Stimulated activated CD8-positive, alpha-beta memory T cell treated with anti-CD3 and anti-CD28 coated beads, Interleukin-2, amount 100 ng/mL, for 48 hours (primary cell): ENCODE measurements around the gene RAB36.
A peak's percentile ranks its signal among the peaks of the same experiment; 100 is the strongest.

Experiments used
- DNase-seq, 2 donors: peaks; one replicate each; pipeline ENCODE4 v3.0.0-alpha.2; 2020; ENCODE audit warnings: low read depth in 2 of 2

The RAB36 gene

GRCh38 chr22:23144932-23145877 lies at the start of gene RAB36:
TSS of gene RAB36 (plus strand) at chr22:23145477. CDS start at chr22:23146617, 1,140 bp downstream.
- DNase-seq = peak; percentile 81 to 84

DNA sequence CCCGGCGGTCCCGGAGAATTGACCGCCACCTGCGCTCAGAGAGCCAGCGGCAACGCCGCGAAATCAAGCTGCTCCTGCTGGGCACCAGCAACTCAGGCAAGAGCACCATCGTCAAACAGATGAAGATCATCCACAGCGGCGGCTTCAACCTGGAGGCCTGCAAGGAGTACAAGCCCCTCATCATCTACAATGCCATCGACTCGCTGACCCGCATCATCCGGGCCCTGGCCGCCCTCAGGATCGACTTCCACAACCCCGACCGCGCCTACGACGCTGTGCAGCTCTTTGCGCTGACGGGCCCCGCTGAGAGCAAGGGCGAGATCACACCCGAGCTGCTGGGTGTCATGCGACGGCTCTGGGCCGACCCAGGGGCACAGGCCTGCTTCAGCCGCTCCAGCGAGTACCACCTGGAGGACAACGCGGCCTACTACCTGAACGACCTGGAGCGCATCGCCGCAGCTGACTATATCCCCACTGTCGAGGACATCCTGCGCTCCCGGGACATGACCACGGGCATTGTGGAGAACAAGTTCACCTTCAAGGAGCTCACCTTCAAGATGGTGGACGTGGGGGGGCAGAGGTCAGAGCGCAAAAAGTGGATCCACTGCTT lies 49.4 kb upstream of the RAB36 start:
- DNase-seq = no peak

DNA sequence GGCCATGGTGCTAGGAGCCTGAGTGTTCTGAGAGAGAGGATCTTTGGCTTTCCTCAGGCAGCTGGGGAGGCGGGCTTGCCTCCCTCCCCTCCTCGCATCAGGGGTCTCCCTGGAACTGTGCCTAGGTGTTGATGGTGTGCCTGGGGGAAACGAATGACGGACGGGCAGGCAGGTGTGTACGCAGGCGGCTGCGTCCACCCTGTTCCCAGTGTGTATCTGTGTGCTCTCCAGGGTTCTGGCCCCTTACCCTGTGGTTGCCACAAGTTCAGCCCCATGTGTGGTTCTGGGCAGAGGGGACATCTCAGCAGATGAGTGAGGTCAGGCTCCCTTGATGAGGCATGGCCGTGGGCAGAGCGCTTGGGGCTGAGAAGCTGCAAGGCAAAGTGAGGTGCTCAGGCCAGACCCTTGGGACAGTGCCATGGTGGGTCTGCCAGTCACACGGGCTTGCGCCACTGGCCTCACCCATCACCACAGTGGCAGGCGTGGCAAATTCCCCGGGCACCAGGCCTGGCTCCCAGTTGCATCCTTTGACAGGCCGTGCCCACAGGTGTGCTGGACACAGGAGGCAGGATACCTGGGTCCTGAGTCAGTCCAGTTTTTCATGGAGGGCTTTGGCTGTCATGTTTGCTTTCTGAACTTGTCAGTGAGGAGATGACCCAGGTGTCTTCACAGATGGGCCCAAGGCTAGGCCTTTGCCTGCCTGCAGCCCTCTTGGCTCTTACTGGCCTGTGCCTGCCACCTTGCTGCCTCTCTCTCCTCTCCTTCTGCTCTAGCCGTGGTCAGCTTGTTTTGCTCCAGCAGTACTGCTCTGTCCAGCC lies 47.7 kb upstream of the RAB36 start:
- no peak for DNase-seq

DNA sequence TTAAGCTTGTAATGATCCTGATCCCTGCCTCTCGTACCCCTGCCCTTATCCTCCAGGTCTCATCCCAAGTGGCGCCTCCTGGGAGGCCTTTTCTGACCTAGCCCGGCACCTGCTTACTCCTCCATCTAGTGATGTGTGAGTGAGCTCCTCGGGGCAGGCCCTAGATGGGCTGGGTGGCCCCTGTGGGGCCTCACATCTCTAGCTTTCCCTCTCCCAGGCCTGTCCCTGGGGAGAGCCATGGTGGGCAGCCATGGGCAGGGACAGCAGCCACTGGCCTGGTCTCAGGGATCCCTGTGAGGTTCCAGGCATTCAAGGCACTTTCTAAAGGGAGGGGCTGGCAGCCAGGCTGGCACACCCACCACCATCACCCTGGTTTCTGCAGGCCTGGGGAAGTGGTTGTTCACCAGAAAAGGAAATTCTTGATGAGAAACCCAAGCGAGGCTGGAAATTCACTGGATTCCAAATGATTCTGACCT lies 47.0 kb upstream of the RAB36 start:
- no peak for DNase-seq

DNA sequence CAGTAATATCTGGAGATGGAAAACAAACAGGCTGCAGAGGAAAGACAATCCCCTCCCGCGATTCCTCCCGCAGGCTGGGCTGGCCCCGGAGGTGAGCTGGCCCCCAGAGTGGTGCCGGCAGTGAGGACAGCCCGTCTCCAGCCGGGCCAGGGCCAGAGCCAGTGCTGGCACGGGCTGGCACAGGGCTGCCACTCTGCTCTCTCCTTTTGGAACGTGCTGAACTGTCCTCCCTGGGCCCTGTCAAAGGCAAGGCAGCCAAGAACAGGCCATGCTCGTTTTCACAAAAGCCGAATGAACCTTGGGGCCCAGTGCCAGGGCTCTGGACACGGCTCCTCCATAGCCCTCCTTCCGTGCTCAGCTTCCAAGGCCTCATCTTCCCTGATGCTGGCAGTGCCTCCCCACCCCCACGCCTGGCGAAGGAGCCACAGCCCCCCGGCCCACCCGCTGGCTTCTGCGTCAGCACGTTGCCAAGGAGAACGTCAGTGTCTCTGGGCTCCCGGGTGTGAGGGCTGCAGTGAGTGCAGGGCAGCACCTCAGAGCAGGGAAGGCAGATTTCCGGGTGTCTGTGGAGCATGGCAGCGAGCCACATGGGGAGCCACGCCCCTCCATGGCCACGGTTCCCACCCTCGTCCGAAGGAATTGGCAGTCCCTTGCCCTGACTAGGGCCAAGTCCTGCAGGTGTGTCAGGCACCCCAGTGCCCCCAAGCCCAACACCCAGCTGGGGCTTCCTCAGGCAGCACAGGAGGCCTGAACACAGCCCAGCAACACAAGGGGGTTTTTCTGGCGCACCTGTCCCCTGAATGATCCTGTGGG lies 46.4 kb upstream of the RAB36 start:
- DNase-seq = no peak

DNA sequence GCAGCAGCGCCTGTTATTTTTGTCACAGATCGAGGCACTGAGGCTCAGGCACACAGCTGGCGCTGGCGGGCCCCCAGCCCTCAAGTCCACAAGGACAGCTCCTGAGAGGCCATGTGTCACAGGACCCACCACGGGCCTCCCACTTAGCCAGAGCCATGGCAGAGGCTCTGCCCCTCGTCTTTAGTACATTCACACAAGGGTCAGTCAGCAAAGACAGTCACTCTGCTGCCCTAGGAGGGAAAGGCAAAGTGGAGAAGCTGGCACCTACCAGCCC lies 45.8 kb upstream of the RAB36 start:
- no peak for DNase-seq

DNA sequence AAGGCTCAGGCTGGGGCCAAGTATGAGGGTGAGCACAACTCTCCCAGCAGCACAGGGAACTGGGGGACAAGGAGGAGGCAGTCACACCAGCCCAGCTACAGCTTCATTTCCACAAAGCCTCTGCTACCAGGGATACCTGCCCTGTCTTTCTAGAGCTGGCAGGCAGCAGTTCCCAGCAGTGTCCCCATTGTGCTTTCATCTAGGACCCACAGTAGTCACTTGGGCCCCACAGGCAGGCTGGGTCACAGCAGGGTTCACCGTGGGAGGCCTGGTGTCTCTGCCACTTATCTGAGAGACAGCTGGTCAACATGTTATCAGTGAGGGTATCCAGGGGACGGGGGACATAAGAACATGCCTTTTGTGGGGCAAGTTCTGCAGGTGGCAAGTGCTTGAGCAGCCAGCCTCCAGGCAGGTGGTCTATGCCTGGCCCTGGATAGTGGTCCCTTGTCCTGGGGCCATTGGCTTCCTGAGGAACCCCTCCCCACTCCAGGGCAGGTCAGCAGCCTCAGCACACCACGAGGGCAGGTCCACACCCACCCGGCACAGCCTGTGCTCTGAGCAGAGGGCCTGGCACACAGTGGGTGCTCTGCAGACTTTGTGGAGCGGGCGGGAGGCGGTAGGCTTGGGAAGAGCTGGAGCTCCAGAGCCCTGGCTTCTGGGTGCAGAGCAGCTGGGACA lies 45.0 kb upstream of the RAB36 start:
- no peak for DNase-seq

- no peak for DNase-seq
These were observed 43.8 kb upstream of the RAB36 start for GRCh38 chr22:23101524-23101923.

- no peak for DNase-seq
These were observed 43.1 kb upstream of the RAB36 start for GRCh38 chr22:23102002-23102655.

GRCh38 chr22:23102776-23103175 lies 42.5 kb upstream of the RAB36 start:
- no peak for DNase-seq

DNA sequence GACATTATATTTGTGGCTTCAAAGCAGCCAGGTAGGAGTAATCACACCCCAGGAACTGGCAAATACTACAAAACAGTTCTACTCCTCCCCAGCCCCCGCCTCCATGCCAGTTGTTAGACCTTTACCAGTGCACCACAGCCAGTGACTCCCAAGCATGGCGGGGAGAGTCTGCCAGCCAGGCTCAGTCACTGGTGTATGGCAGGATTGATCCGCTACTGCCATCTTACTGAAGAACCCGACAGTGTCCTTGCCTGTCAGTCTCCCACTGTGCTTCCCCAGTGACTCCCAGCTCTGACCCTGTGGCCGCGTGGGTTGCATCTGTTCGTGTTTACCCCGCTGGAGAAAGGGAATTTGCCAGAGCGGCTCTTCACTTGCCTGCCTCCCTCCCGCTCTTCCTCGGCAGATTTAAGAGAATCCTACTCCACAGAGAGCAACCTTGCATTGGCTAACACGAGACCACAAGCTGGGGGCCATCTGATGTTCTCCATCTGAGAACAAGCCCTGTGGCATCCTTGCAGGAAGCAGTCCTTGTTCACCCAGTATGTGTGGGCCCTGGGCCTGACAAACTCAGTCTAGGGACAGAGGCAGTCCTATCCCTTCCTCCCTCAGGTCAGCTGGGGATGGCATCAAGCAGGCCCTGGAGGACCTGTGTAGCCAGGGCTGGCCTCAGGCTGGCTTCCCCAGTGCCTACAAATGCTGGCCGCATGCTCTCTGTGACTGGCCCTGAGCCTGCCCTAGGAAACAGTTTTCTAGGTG lies 41.9 kb upstream of the RAB36 start:
- DNase-seq = no peak

- DNase-seq = no peak
These were observed 40.9 kb upstream of the RAB36 start for GRCh38 chr22:23104187-23104971.

- no peak for DNase-seq
These were observed 40.0 kb upstream of the RAB36 start for GRCh38 chr22:23105304-23105703.

DNA sequence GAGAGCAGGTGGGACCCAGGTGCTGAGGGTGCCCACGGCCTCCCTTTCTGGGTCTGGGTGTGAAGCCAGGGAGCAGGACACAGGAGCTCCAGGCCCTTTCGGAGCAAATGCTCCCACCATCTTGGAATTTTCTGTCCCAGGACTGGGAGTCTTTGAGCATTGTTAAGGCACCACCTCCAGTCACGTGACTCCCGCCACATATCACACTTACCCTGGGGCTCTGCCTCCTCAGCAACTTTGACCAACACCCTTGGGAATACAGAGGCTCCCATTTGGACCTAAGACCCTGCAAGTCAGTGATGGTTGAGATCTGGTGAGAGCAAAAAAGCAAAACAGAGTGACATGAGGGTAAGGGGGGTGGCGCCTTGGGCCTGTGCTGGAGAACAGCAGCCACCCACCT lies 39.4 kb upstream of the RAB36 start:
- DNase-seq = no peak

DNA sequence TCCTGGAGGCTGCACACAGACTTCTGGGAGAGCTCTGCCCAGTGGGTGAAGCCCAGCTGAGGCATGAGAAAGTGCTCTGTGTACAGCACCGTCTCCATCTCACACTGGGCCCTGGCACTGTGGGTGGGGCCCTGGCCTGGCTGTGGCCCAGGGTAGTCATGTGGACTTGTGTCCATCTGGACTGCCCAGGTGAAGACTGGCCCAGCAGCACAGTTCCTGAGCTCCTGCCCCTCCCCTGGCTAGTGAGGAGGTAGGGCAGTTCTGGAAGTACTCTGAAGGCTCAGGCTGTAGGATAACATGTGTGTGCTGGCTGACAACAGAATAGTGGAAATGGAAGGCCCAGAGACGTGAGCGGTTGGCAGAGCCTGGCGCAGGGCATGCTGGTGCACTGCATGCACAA lies 38.9 kb upstream of the RAB36 start:
- DNase-seq = no peak

- no peak for DNase-seq
These were observed 38.3 kb upstream of the RAB36 start for GRCh38 chr22:23106906-23107367.

DNA sequence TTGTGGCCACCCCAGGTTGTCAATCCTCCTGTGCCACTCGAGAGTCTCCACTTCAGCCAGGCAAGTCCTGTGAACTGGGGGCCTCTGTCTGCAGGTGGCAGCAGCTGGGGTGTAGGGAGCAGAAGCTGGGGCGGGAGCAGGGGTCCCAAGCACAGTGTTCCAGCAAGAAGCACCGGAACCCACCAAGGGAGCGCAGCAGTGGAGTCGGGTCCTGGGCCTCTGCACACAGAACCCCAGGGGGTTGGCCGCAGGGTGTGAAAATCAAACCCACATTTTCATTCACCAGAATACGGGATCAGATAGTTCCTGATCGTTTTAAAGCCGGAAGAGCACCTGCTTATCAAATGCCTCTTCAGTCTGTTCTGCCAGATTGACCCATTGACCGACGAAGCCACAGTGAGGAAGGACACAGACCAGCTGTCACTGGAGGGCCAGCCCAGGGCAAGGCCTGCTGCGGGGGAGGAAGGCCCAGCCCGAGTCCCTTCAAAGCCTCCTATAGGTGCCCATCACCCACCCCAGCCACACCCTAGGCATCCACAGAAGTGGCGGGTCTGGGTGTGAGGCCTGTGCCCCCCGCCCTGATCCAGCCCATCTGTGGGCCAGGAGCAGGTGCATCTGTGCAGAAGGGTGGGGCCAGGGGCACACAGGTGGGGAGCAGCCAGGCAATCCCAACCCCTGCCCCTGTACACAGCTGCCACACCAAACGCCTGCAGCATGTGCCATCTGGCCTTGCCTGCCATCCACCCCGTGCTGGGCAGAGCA lies 37.6 kb upstream of the RAB36 start:
- no peak for DNase-seq
